Neural progenitor cell (in vitro differentiated cells): ENCODE data around the gene OTOP3. TPM values are rescaled to one million over a fixed set of nuclear protein-coding genes. Genes with fewer than 3 reads are reported as not detected.

Experiments
- DNase-seq: peaks from one replicate; pipeline ENCODE4 v3.0.0-alpha.2; 2016; ENCODE audit warnings: low spot score
- H2AFZ ChIP-seq: fragments of 200-600 bp; sonication (generic); replicated peaks from 2 replicates; pipeline ENCODE4 v1.6.1; 2016; ENCODE audit warnings: antibody characterized with exemption
- H3F3A ChIP-seq: fragments of 200-600 bp; sonication (generic); 2 replicates; pipeline ENCODE4 v1.6.1; 2016; ENCODE audit warnings: antibody characterized with exemption, low read depth
- H3K27ac ChIP-seq: fragments of 200-600 bp; sonication (generic); 2 replicates; pipeline ENCODE4 v1.5.1; 2016; ENCODE audit warnings: mild to moderate bottlenecking
- H3K27me3 ChIP-seq: fragments of 200-600 bp; sonication (generic); 2 replicates; pipeline ENCODE4 v1.6.1; 2016; ENCODE audit warnings: mild to moderate bottlenecking, moderate library complexity
- H3K36me3 ChIP-seq: fragments of 200-600 bp; sonication (generic); 2 replicates; pipeline ENCODE4 v1.5.1; 2016
- H3K4me1 ChIP-seq: fragments of 200-600 bp; sonication (generic); 2 replicates; pipeline ENCODE4 v1.6.1; 2016; ENCODE audit warnings: mixed run types
- H3K4me2 ChIP-seq: fragments of 200-600 bp; sonication (generic); 2 replicates; pipeline ENCODE4 v1.6.1; 2016
- H3K4me3 ChIP-seq: fragments of 200-600 bp; sonication (generic); 2 replicates; pipeline ENCODE4 v1.5.1; 2016
- H3K79me2 ChIP-seq: fragments of 200-600 bp; sonication (generic); 2 replicates; pipeline ENCODE4 v1.6.1; 2016; ENCODE audit warnings: low read depth
- H3K9ac ChIP-seq: fragments of 200-600 bp; sonication (generic); 2 replicates; pipeline ENCODE4 v1.6.1; 2016
- H3K9me3 ChIP-seq: fragments of 200-600 bp; sonication (generic); 2 replicates; pipeline ENCODE4 v1.5.1; 2016; ENCODE audit warnings: low read depth
- H4K20me1 ChIP-seq: fragments of 200-600 bp; sonication (generic); 2 replicates; pipeline ENCODE4 v1.6.1; 2016; ENCODE audit warnings: low read depth
- H3K27ac Mint-ChIP-seq: 3 replicates; pipeline ENCODE4 v1.8.0; 2021; ENCODE audit warnings: mixed read lengths
- H3K27me3 Mint-ChIP-seq: 2 replicates; pipeline ENCODE4 v1.8.0; 2022; ENCODE audit warnings: low read depth, mild to moderate bottlenecking, inconsistent platforms, moderate library complexity, mixed read lengths; ENCODE audit not compliant: insufficient read depth
- H3K36me3 Mint-ChIP-seq: 3 replicates; pipeline ENCODE4 v1.8.0; 2021; ENCODE audit warnings: mixed read lengths
- H3K4me1 Mint-ChIP-seq: 3 replicates; pipeline ENCODE4 v1.8.0; 2021; ENCODE audit warnings: mixed read lengths
- H3K4me3 Mint-ChIP-seq: 3 replicates; pipeline ENCODE4 v1.8.0; 2021; ENCODE audit warnings: mild to moderate bottlenecking, moderate library complexity, mixed read lengths
- H3K9me3 Mint-ChIP-seq: 3 replicates; pipeline ENCODE4 v1.8.0; 2020; ENCODE audit warnings: mixed read lengths
- CTCF ChIP-seq: fragments of 200-600 bp; sonication (generic); IDR thresholded peaks from 2 replicates; pipeline ENCODE4 v1.5.1; 2017; ENCODE audit warnings: antibody characterized with exemption, mild to moderate bottlenecking
- EZH2 ChIP-seq: fragments of 200-600 bp; sonication (generic); IDR thresholded peaks from 2 replicates; pipeline ENCODE4 v1.6.1; 2017; ENCODE audit warnings: antibody characterized with exemption, mild to moderate bottlenecking, moderate library complexity
- EZH2phosphoT487 ChIP-seq: fragments of 200-600 bp; sonication (generic); IDR thresholded peaks from 2 replicates; pipeline ENCODE4 v1.6.1; 2017; ENCODE audit warnings: antibody characterized with exemption
- total RNA-seq: library from RNA; depleted of rRNA; stranded (reverse); fragments of >200 nt; gene quantifications from 2 replicates; pipeline ENCODE4 v1.2.3, GENCODE V29; 2015; ENCODE audit warnings: low replicate concordance

The OTOP3 gene
- total RNA-seq, 1 donor from 2014 or later = not detected

DNA sequence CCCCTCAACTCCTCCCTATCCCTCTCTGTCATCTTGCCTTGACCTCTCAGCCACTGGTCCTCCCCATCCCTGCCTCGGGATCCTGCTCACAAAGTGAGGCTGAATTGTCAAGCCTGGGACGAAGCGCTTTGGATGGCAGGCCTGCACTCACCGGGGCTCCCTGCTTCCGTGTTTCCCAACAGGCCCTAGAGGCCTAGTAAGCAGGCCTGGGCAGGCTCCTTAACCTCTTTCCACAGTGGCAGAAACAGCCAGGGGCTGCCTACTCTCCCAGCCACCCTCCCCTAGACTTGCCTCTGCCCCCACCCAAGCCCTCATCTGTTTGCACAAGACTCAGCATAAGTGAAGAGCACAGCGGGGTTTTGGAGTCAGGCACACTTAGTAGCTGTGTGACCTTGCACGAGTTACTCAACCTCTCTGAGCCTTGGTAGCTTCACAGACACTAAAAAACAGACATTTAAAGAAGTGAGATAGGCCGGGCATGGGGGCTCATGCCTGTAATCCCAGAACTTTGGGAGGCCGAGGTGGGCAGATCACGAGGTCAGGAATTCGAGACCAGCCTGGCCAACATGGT is 37.2 kb upstream of the OTOP3 start:
- peaks cover 43% of the 10 kb centered on the region for H3K27me3 ChIP-seq
- H3K4me2 ChIP-seq = no peak overlapping the region
- H3K9ac ChIP-seq = no peak overlapping the region
- Mint-ChIP-seq H3K27ac (no peak overlapping the region), H3K4me1 (peaks cover 3% of the 10 kb centered on the region), H3K36me3 (no peaks in the 10 kb centered on the region), H3K9me3 (no peaks in the 10 kb centered on the region), H3K4me3 (no peak overlapping the region), H3K27me3 (peaks cover 48% of the 10 kb centered on the region)
- H3K4me3 ChIP-seq = no peak overlapping the region
- no peak for TF ChIP-seq EZH2phosphoT487
- TF ChIP-seq CTCF = no peak
- TF ChIP-seq EZH2 = no peak
- H3K4me1 ChIP-seq = peaks cover under 1% of the 10 kb centered on the region
- DNase-seq = no peak
- no peaks in the 10 kb centered on the region for H3K79me2 ChIP-seq
- no peak overlapping the region for H2AFZ ChIP-seq
- H3F3A ChIP-seq = peaks cover 5% of the 10 kb centered on the region
- no peaks in the 10 kb centered on the region for H3K9me3 ChIP-seq
- no peaks in the 10 kb centered on the region for H4K20me1 ChIP-seq
- no peak overlapping the region for H3K27ac ChIP-seq
- no peaks in the 10 kb centered on the region for H3K36me3 ChIP-seq

DNA sequence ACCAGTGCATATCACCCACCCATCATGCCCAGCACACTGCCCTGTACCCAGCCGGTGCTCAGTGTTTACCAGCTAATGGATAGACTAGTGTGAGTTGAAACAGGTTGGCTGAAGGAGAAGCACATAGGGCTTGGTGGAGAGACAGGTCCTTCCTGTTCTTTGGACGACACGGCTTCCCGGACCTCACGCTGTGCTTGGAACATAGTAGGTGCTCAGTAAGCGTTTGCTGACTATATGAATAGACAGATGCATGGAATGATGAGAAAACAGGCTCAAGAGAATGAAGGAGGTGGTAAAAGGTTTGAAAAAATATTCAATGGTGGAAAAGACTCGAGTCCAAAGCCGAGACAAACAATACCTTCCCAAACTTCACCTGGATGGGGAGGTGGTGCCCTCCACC is 35.5 kb upstream of the OTOP3 start:
- H3K27ac ChIP-seq = no peak overlapping the region

DNA sequence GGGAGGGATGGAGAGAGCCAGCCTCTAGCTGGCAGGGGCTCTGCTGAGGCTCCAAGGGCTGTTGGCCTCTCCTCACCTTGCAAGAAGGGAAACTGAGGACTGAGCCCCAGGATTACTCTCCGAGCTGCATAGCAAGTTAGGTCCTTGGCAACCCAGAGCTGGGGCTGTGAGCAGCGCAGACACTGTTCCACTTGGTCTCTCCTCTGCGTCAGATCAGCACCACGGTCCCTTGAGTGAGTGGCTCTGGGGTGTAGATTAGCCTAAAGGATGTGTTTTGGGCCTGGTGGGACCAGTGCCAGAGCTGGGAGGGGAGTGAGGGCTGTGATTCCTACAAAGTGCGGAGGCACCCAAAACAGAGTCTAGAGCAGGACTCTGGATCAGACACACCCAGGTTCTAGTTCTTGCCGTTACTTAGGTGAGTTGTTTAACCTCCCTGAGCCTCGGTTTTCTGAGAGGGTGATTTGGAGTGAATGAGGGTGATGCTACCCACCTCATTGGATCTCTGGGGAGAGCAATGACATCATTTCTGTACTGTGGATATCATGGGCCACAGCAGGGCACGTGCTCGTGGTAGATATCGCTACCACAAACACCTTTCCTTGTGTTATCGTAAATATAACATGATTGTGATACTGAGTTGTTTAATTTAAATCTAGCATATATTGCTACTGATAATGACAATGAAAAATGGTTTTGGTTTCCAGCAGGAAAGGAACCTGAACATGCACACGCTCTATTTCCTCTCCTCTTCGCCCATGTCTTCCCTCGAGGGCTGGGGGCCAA is 34.2 kb upstream of the OTOP3 start:
- H3K4me3 Mint-ChIP-seq = no peak overlapping the region
- Histone ChIP-seq H3K36me3 (no peaks in the 10 kb centered on the region), H4K20me1 (no peaks in the 10 kb centered on the region), H3F3A (no peaks in the 10 kb centered on the region), H2AFZ (no peak overlapping the region), H3K79me2 (no peaks in the 10 kb centered on the region), H3K9me3 (no peaks in the 10 kb centered on the region), H3K4me1 (no peaks in the 10 kb centered on the region), H3K9ac (no peak overlapping the region), H3K27me3 (peaks cover 12% of the 10 kb centered on the region), H3K27ac (no peak overlapping the region), H3K4me2 (no peak overlapping the region), H3K4me3 (no peak overlapping the region)
- no peaks in the 10 kb centered on the region for H3K36me3 Mint-ChIP-seq
- H3K27ac Mint-ChIP-seq = peak overlapping the region; percentile 68
- H3K4me1 Mint-ChIP-seq = peaks cover 2% of the 10 kb centered on the region
- peaks cover 27% of the 10 kb centered on the region for H3K27me3 Mint-ChIP-seq
- TF ChIP-seq CTCF = no peak
- no peak for TF ChIP-seq EZH2phosphoT487
- TF ChIP-seq EZH2 = no peak
- no peak for DNase-seq
- no peaks in the 10 kb centered on the region for H3K9me3 Mint-ChIP-seq

More for the DNA sequence above, 35.5 kb upstream of the OTOP3 start:
- Histone ChIP-seq H2AFZ (no peak overlapping the region), H3K4me2 (no peak overlapping the region), H4K20me1 (no peaks in the 10 kb centered on the region), H3K79me2 (no peaks in the 10 kb centered on the region), H3K4me1 (no peaks in the 10 kb centered on the region), H3K36me3 (no peaks in the 10 kb centered on the region), H3K9ac (no peak overlapping the region), H3K4me3 (no peak overlapping the region), H3F3A (no peaks in the 10 kb centered on the region), H3K27me3 (peaks cover 26% of the 10 kb centered on the region), H3K9me3 (no peaks in the 10 kb centered on the region)
- peaks cover 2% of the 10 kb centered on the region for H3K4me1 Mint-ChIP-seq
- H3K27me3 Mint-ChIP-seq = peaks cover 37% of the 10 kb centered on the region
- no peaks in the 10 kb centered on the region for H3K36me3 Mint-ChIP-seq
- TF ChIP-seq EZH2phosphoT487 (no peak), CTCF (no peak), EZH2 (no peak)
- H3K9me3 Mint-ChIP-seq = no peaks in the 10 kb centered on the region
- DNase-seq = no peak
- H3K4me3 Mint-ChIP-seq = no peak overlapping the region
- H3K27ac Mint-ChIP-seq = no peak overlapping the region
